K562 (cell line): ENCODE results near the gene TMEM131L. TPM values are rescaled to one million over a fixed set of nuclear protein-coding genes. Genes with fewer than 3 reads are reported as not detected.

Source experiments
- CBFB ChIP-seq: sonication (generic); formaldehyde crosslinking; IDR thresholded peaks from 2 replicates; pipeline ENCODE4 v1.4.0; 2020; ENCODE audit warnings: mild to moderate bottlenecking, missing genetic modification reagents
- ILF3 ChIP-seq: fragments of 450-650 bp; IDR thresholded peaks from 2 replicates; pipeline ENCODE4 v1.6.1; 2018; ENCODE audit warnings: antibody characterized with exemption, mild to moderate bottlenecking, moderate library complexity, borderline replicate concordance
- ILK ChIP-seq: fragments of 450-650 bp; IDR thresholded peaks from 2 replicates; pipeline ENCODE4 v1.6.1; 2016; ENCODE audit warnings: missing genetic modification characterization, low read depth, mild to moderate bottlenecking, missing compliant biosample characterization, moderate library complexity, borderline replicate concordance
- KLF16 ChIP-seq: IDR thresholded peaks from 2 replicates; pipeline ENCODE4 v1.6.1; 2016; ENCODE audit warnings: antibody characterized with exemption
- MYC ChIP-seq, 2 experiments: fragments of 250-450 bp in 1 of 2; sonication (Bioruptor Pico) in 1 of 2; IDR thresholded peaks; 2 replicates each; pipeline versions ENCODE4 v1.5.1 to v1.6.1; 2012 to 2021; ENCODE audit warnings: low read depth in 2 of 2, borderline replicate concordance in 1 of 2, improper control_type of control experiment in 1 of 2, low read length in 1 of 2, mild to moderate bottlenecking in 1 of 2, moderate library complexity in 1 of 2
- NCOR1 ChIP-seq: fragments of 450-650 bp; IDR thresholded peaks from 2 replicates; pipeline ENCODE4 v1.6.1; 2016; ENCODE audit warnings: mild to moderate bottlenecking, moderate library complexity
- NONO ChIP-seq, 2 experiments: fragments of 200-400 bp in 1 of 2; fragments of 450-650 bp in 1 of 2; formaldehyde crosslinking in 1 of 2; IDR thresholded peaks; 2 replicates each; pipeline ENCODE4 v1.6.1; 2017; ENCODE audit warnings: low read depth in 2 of 2, mild to moderate bottlenecking in 2 of 2, moderate library complexity in 2 of 2, low read length in 1 of 2
- RAD21 ChIP-seq, 2 experiments: fragments of 250-450 bp in 1 of 2; fragments of 450-650 bp in 1 of 2; sonication (Bioruptor Pico) in 1 of 2; formaldehyde crosslinking in 1 of 2; IDR thresholded peaks in 1 of 2; conservative IDR thresholded peaks in 1 of 2; 2 replicates each; pipeline versions ENCODE4 v1.4.0 to v1.8.0; 2020 to 2022; ENCODE audit warnings: mild to moderate bottlenecking in 2 of 2, moderate library complexity in 1 of 2
- RBM22 ChIP-seq: fragments of 200-400 bp; formaldehyde crosslinking; IDR thresholded peaks from 2 replicates; pipeline ENCODE4 v1.6.1; 2018; ENCODE audit warnings: low read length, low read depth; ENCODE audit not compliant: poor library complexity, severe bottlenecking
- RBM25 ChIP-seq: fragments of 200-400 bp; formaldehyde crosslinking; IDR thresholded peaks from 2 replicates; pipeline ENCODE4 v1.6.1; 2018; ENCODE audit warnings: low read length, low read depth, moderate library complexity; ENCODE audit not compliant: severe bottlenecking
- SMAD3 ChIP-seq: fragments of 450-650 bp; formaldehyde crosslinking; conservative IDR thresholded peaks from 2 replicates; pipeline ENCODE4 v1.4.0; 2020; ENCODE audit warnings: mild to moderate bottlenecking
- SNIP1 ChIP-seq: fragments of 450-650 bp; IDR thresholded peaks from 2 replicates; pipeline ENCODE4 v1.7.1; 2017; ENCODE audit warnings: low read depth, mild to moderate bottlenecking
- XRCC4 ChIP-seq: IDR thresholded peaks from one replicate; pipeline ENCODE4 v1.6.1; 2011; ENCODE audit not compliant: insufficient read depth, insufficient read length; ENCODE audit errors: extremely low read depth
- ZBED1 ChIP-seq: IDR thresholded peaks from 2 replicates; pipeline ENCODE4 v1.6.1; 2014
- ZBTB11 ChIP-seq, 3 experiments: fragments of 200-800 bp in 1 of 3; fragments of 250-450 bp in 1 of 3; fragments of 450-650 bp in 1 of 3; sonication (Bioruptor Pico) in 1 of 3; sonication (Bioruptor generic) in 1 of 3; formaldehyde crosslinking in 1 of 3; IDR thresholded peaks; 2 replicates each; pipeline versions ENCODE4 v1.6.1 to v1.8.0; 2016 to 2022; ENCODE audit warnings: mild to moderate bottlenecking in 2 of 3, missing genetic modification characterization in 2 of 3, missing compliant biosample characterization in 1 of 3, moderate library complexity in 1 of 3
- ZKSCAN1 ChIP-seq: fragments of 150-350 bp; IDR thresholded peaks from 2 replicates; pipeline ENCODE4 v1.6.1; 2016; ENCODE audit warnings: low read depth, low read length
- ZKSCAN3 ChIP-seq: fragments of 250-450 bp; sonication (Bioruptor Pico); IDR thresholded peaks from 2 replicates; pipeline ENCODE4 v1.4.0; 2020
- ZNF644 ChIP-seq: fragments of 200-800 bp; sonication (Bioruptor generic); IDR thresholded peaks from 2 replicates; pipeline ENCODE4 v1.6.1; 2016; ENCODE audit warnings: low read depth, missing genetic modification characterization, missing compliant biosample characterization
- polyA plus RNA-seq, 8 experiments: library from polyadenylated mRNA; depleted of rRNA in 4 of 8; stranded (reverse) in 5 of 8; unstranded in 3 of 8; fragments of >200 nt; fragmentation: Nextera tagmentation in 2 of 8; fragmentation: Illumina TruSeq in 1 of 8; extraction: Ambion mirVana in 2 of 8; extraction: Trizol in 1 of 8; gene quantifications; 2 replicates each; pipeline versions ENCODE4 v1.2.1 to v1.2.3, GENCODE V29; 2011 to 2014; ENCODE audit warnings: inconsistent platforms in 1 of 8, missing spikeins in 1 of 8
- total RNA-seq, 7 experiments: library from RNA; depleted of rRNA in 6 of 7; stranded (reverse); fragments of >200 nt in 6 of 7; fragmentation: Illumina TruSeq in 2 of 7; extraction: Trizol in 2 of 7; gene quantifications; 2 replicates each; pipeline versions ENCODE4 v1.2.1 to v1.2.3, GENCODE V29; 2011 to 2021; ENCODE audit warnings: low replicate concordance in 1 of 7
- TF ChIP-seq, protein P1 (sequence below): sonication (generic); formaldehyde crosslinking; IDR thresholded peaks from 2 replicates; pipeline ENCODE4 v1.8.0; 2022; ENCODE audit warnings: missing genetic modification reagents, mild to moderate bottlenecking, borderline replicate concordance

The TMEM131L gene
- total and polyA plus RNA-seq, 9 of the 15 experiments (the other 6 are each of a cell fraction or from before 2014, with no cell fraction given) = 1.2 to 20.8 (median 12.9) TPM

- TF ChIP-seq ZBTB11 (CRISPR knock-in tag; IDR thresholded peaks at IDR 0.05) (peak in 1 of 3 experiments; percentile 42; a peak in 1 of 6 replicates), ZKSCAN3 (no peak), RBM22 (peak; percentile 62), ILK (no peak), ZNF644 (tag) (peak; percentile 23; the same call in 1 of the 2 replicates), RBM25 (peak; percentile 24), XRCC4 (no peak), KLF16 (no peak; the same call in 1 of the 2 replicates), MYC (IDR thresholded peaks at IDR 0.05; ENCODE audit: low read depth, low read length) (peak; percentile 96), MYC (CRISPR knock-in tag; IDR thresholded peaks at IDR 0.05; ENCODE audit: borderline replicate concordance, low read depth) (no peak), ZKSCAN1 (0 out of 2 replicates have a peak, but pooled peaks have one; percentile 9), NONO (IDR thresholded peaks at IDR 0.05; ENCODE audit: low read depth in 2 of 2, low read length in 1 of 2) (peak; percentile 12 to 63), ILF3 (no peak), SMAD3 (CRISPR knock-in tag) (no peak), RAD21 (CRISPR knock-in tag; conservative IDR thresholded peaks at IDR 0.05 in 1 of 2, IDR thresholded peaks at IDR 0.05 in 1 of 2) (peak in 1 of 2 experiments; percentile 41; a peak in 2 of 4 replicates), NCOR1 (peak; percentile 70), ZBED1 (no peak), SNIP1 (no peak), CBFB (CRISPR knock-in tag) (no peak)
- TF ChIP-seq, protein P1, sequence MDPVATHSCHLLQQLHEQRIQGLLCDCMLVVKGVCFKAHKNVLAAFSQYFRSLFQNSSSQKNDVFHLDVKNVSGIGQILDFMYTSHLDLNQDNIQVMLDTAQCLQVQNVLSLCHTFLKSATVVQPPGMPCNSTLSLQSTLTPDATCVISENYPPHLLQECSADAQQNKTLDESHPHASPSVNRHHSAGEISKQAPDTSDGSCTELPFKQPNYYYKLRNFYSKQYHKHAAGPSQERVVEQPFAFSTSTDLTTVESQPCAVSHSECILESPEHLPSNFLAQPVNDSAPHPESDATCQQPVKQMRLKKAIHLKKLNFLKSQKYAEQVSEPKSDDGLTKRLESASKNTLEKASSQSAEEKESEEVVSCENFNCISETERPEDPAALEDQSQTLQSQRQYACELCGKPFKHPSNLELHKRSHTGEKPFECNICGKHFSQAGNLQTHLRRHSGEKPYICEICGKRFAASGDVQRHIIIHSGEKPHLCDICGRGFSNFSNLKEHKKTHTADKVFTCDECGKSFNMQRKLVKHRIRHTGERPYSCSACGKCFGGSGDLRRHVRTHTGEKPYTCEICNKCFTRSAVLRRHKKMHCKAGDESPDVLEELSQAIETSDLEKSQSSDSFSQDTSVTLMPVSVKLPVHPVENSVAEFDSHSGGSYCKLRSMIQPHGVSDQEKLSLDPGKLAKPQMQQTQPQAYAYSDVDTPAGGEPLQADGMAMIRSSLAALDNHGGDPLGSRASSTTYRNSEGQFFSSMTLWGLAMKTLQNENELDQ (CRISPR knock-in tag) = no peak
Observed at GRCh38 chr4:153466081-153466948, at the start of gene TMEM131L (continued).
